Endothelial cell of umbilical vein (primary cell): ENCODE data around the gene B4GALT7.

ENCODE experiments used
- CTCF ChIP-seq, 2 donors: IDR thresholded peaks; 1 replicate in 1 of 2; 2 replicates in 1 of 2; pipeline ENCODE4 v1.5.1; 2011; ENCODE audit warnings: low read length in 2 of 2, mild to moderate bottlenecking in 2 of 2, moderate library complexity in 2 of 2, control low read depth in 1 of 2, inconsistent platforms in 1 of 2, low read depth in 1 of 2; ENCODE audit not compliant: insufficient read depth in 1 of 2; ENCODE audit errors: extremely low read depth in 1 of 2
- EZH2 ChIP-seq: IDR thresholded peaks from 2 replicates; pipeline ENCODE4 v1.6.1; 2012; ENCODE audit warnings: borderline replicate concordance, low read depth, mild to moderate bottlenecking, moderate library complexity, low read length, inconsistent platforms; ENCODE audit not compliant: severe bottlenecking
- POLR2A ChIP-seq: IDR thresholded peaks from 2 replicates; pipeline ENCODE4 v1.6.1; 2012; ENCODE audit warnings: low read depth, mild to moderate bottlenecking, control low read depth, low read length
- POLR2AphosphoS5 ChIP-seq: IDR thresholded peaks from 2 replicates; pipeline ENCODE4 v1.6.1; 2012; ENCODE audit warnings: low read depth, mild to moderate bottlenecking, control low read depth, low read length, moderate library complexity; ENCODE audit not compliant: insufficient read depth

GRCh38 chr5:177555228-177555627, 44.7 kb upstream of the B4GALT7 start:
- TF ChIP-seq POLR2A (no peak), EZH2 (no peak), CTCF (IDR thresholded peaks at IDR 0.05; ENCODE audit: extremely low read depth in 1 of 2, insufficient read depth in 1 of 2, low read depth in 1 of 2, low read length in 2 of 2) (no peak), POLR2AphosphoS5 (no peak)
